Ammon's horn (tissue), 1 donor: ENCODE measurements around the gene CHID1.

Experiments used
- DNase-seq: peaks from one replicate; pipeline ENCODE4 v3.0.0-alpha.2; 2016; ENCODE audit warnings: low spot score

The CHID1 gene

GRCh38 chr11:888310-889212, 22.0 kb downstream of the CHID1 start:
- DNase-seq, result no peak

- no peak for DNase-seq
Observed at GRCh38 chr11:887589-887988, 23.0 kb downstream of the CHID1 start.

GRCh38 chr11:886568-886967, 24.0 kb downstream of the CHID1 start:
- DNase-seq, result no peak

GRCh38 chr11:884578-885070, 26.0 kb downstream of the CHID1 start:
- no peak for DNase-seq

GRCh38 chr11:883527-883926, 27.1 kb downstream of the CHID1 start:
- DNase-seq, result no peak

- no peak for DNase-seq
Observed at GRCh38 chr11:882596-882995, 28.0 kb downstream of the CHID1 start.

GRCh38 chr11:880447-880846, 30.2 kb downstream of the CHID1 start:
- no peak for DNase-seq

GRCh38 chr11:877565-877964, 33.0 kb downstream of the CHID1 start:
- no peak for DNase-seq

- peak; percentile 62 for DNase-seq
Observed at GRCh38 chr11:876545-876944, 34.1 kb downstream of the CHID1 start.

GRCh38 chr11:875769-876301, 34.8 kb downstream of the CHID1 start:
- DNase-seq, result peak; percentile 53

- no peak for DNase-seq
Observed at GRCh38 chr11:875203-875602, 35.4 kb downstream of the CHID1 start.

GRCh38 chr11:873706-874105, 36.9 kb downstream of the CHID1 start:
- no peak for DNase-seq

GRCh38 chr11:872799-873198, 37.8 kb downstream of the CHID1 start:
- no peak for DNase-seq

GRCh38 chr11:871472-871871, 39.1 kb downstream of the CHID1 start:
- DNase-seq, result no peak

- DNase-seq, result no peak
Observed at GRCh38 chr11:870418-870817, 40.2 kb downstream of the CHID1 start.

GRCh38 chr11:870127-870413, 40.5 kb downstream of the CHID1 start:
- DNase-seq, result no peak

- no peak for DNase-seq
Observed at GRCh38 chr11:869399-870126, 41.0 kb downstream of the CHID1 start.

GRCh38 chr11:868802-869201, 41.8 kb downstream of the CHID1 start:
- no peak for DNase-seq

- no peak for DNase-seq
Observed at GRCh38 chr11:868394-868793, 42.2 kb downstream of the CHID1 start.

- DNase-seq, result no peak
Observed at GRCh38 chr11:867856-868358, 42.7 kb downstream of the CHID1 start.

- DNase-seq, result no peak
Observed at GRCh38 chr11:866481-866880, 44.1 kb downstream of the CHID1 start.

- DNase-seq, result no peak
Observed at GRCh38 chr11:865462-866430, 44.9 kb downstream of the CHID1 start.
